IMR-90 (cell line): Measurements from ENCODE around the gene FOXO3. TPM values are rescaled to one million over a fixed set of nuclear protein-coding genes. Genes with fewer than 3 reads are reported as not detected.

Source experiments
- ATAC-seq: fragments of 200-7000 bp; cut with Tn5 transposase; 2 replicates; pipeline ENCODE4 v1.9.1; 2020; ENCODE audit warnings: low read depth, mild to moderate bottlenecking, moderate library complexity
- BruUV-seq: library from RNA; stranded (reverse); fragments of 400-500 nt; replicated peaks from 2 replicates; lab custom pipeline; 2021; lab: Mats Ljungman, UMichigan
- CTCF ChIA-PET: fragments of 300-600 bp; formaldehyde crosslinking; extraction: SDS; loops from one replicate; lab custom pipeline; 2021; ENCODE audit warnings: antibody characterized with exemption; lab: Yijun Ruan, JAX
- POLR2A ChIA-PET: fragments of 300-600 bp; sonication (Branson Sonifier 250); formaldehyde crosslinking; loops from one replicate; lab custom pipeline; 2022; ENCODE audit warnings: antibody characterized with exemption; ENCODE audit not compliant: unreplicated experiment; lab: Charles Lee
- DNase-seq: peaks from one replicate; pipeline ENCODE4 v3.0.0; 2013
- H2AFZ ChIP-seq: replicated peaks from 2 replicates; pipeline ENCODE3; 2013; ENCODE audit warnings: low read length, mild to moderate bottlenecking; ENCODE audit not compliant: poor library complexity
- H2AK5ac ChIP-seq: 2 replicates; pipeline ENCODE4 v1.6.1; 2013; ENCODE audit warnings: low read depth, low read length, inconsistent platforms
- H2AK9ac ChIP-seq: replicated peaks from 2 replicates; pipeline ENCODE3; 2013; ENCODE audit warnings: mild to moderate bottlenecking, low read depth, low read length, moderate library complexity; ENCODE audit not compliant: poor library complexity
- H2BK120ac ChIP-seq: 2 replicates; pipeline ENCODE4 v1.6.1; 2013; ENCODE audit warnings: low read depth, low read length, inconsistent platforms
- H2BK15ac ChIP-seq: 3 replicates; pipeline ENCODE4 v1.6.1; 2013; ENCODE audit warnings: low read depth, low read length, inconsistent platforms
- H2BK20ac ChIP-seq: 2 replicates; pipeline ENCODE4 v1.6.1; 2013; ENCODE audit warnings: low read depth, mild to moderate bottlenecking, inconsistent platforms, low read length, moderate library complexity
- H2BK5ac ChIP-seq: 2 replicates; pipeline ENCODE4 v1.6.1; 2013; ENCODE audit warnings: mild to moderate bottlenecking, low read depth, low read length, inconsistent platforms; ENCODE audit not compliant: poor library complexity, severe bottlenecking
- H3K14ac ChIP-seq: replicated peaks from 2 replicates; pipeline ENCODE4 v1.6.1; 2013; ENCODE audit warnings: low read depth, low read length, inconsistent platforms
- H3K18ac ChIP-seq: 2 replicates; pipeline ENCODE4 v1.6.1; 2013; ENCODE audit warnings: low read depth, low read length, control low read depth
- H3K23ac ChIP-seq: 2 replicates; pipeline ENCODE4 v1.6.1; 2013; ENCODE audit warnings: low read depth, low read length, inconsistent platforms
- H3K27ac ChIP-seq: 2 replicates; pipeline ENCODE4 v1.5.1; 2013; ENCODE audit warnings: mild to moderate bottlenecking, control low read depth, low read length; ENCODE audit not compliant: insufficient read depth
- H3K27me3 ChIP-seq: 2 replicates; pipeline ENCODE4 v1.6.1; 2013; ENCODE audit warnings: low read length; ENCODE audit not compliant: control insufficient read depth, insufficient read depth
- H3K36me3 ChIP-seq: 2 replicates; pipeline ENCODE4 v1.6.1; 2013; ENCODE audit warnings: low read length, mixed read lengths; ENCODE audit not compliant: control insufficient read depth, insufficient read depth
- H3K4ac ChIP-seq: 2 replicates; pipeline ENCODE4 v1.6.1; 2013; ENCODE audit warnings: low read depth, low read length, inconsistent platforms
- H3K4me1 ChIP-seq: 2 replicates; pipeline ENCODE4 v1.6.1; 2013; ENCODE audit warnings: low read length, mixed read lengths; ENCODE audit not compliant: control insufficient read depth, insufficient read depth
- H3K4me2 ChIP-seq: 2 replicates; pipeline ENCODE4 v1.6.1; 2013; ENCODE audit warnings: low read depth, mild to moderate bottlenecking, control low read depth, low read length, moderate library complexity
- H3K4me3 ChIP-seq: 2 replicates; pipeline ENCODE4 v1.5.1; 2013; ENCODE audit warnings: low read depth, mild to moderate bottlenecking, control low read depth, low read length, moderate library complexity; ENCODE audit not compliant: insufficient read depth
- H3K56ac ChIP-seq: 2 replicates; pipeline ENCODE4 v1.6.1; 2013; ENCODE audit warnings: low read length, inconsistent platforms; ENCODE audit not compliant: insufficient read depth; ENCODE audit errors: extremely low read depth
- H3K79me1 ChIP-seq, 2 experiments: 2 replicates each; pipeline ENCODE4 v1.6.1; 2013; ENCODE audit warnings: low read length in 2 of 2, inconsistent platforms in 1 of 2, low read depth in 1 of 2
- H3K9ac ChIP-seq: 2 replicates; pipeline ENCODE4 v1.6.1; 2013; ENCODE audit warnings: low read depth, low read length, control low read depth
- H3K9me1 ChIP-seq: 2 replicates; pipeline ENCODE4 v1.6.1; 2013; ENCODE audit warnings: low read length, inconsistent platforms; ENCODE audit not compliant: insufficient read depth
- H3K9me3 ChIP-seq: 2 replicates; pipeline ENCODE4 v1.6.1; 2013; ENCODE audit warnings: low read length; ENCODE audit not compliant: control insufficient read depth, insufficient read depth
- H4K20me1 ChIP-seq: 2 replicates; pipeline ENCODE4 v1.6.1; 2013; ENCODE audit warnings: low read length, inconsistent platforms; ENCODE audit not compliant: insufficient read depth
- H4K5ac ChIP-seq: 2 replicates; pipeline ENCODE4 v1.6.1; 2013; ENCODE audit warnings: mild to moderate bottlenecking, low read depth, low read length, control low read depth
- H4K8ac ChIP-seq, 2 experiments: 2 replicates each; pipeline ENCODE4 v1.6.1; 2013; ENCODE audit warnings: low read depth in 2 of 2, low read length in 2 of 2, control low read depth in 1 of 2, inconsistent platforms in 1 of 2
- H4K91ac ChIP-seq: 2 replicates; pipeline ENCODE4 v1.6.1; 2013; ENCODE audit warnings: low read depth, low read length, inconsistent platforms; ENCODE audit not compliant: insufficient read depth
- CEBPB ChIP-seq: IDR thresholded peaks from 2 replicates; pipeline ENCODE4 v1.6.1; 2012; ENCODE audit warnings: low read depth, low read length, improper control_type of control experiment
- CTCF ChIP-seq: conservative IDR thresholded peaks from 2 replicates; pipeline ENCODE4 v1.5.1; 2012; ENCODE audit warnings: mild to moderate bottlenecking, low read depth, low read length, improper control_type of control experiment
- MAFK ChIP-seq: IDR thresholded peaks from 2 replicates; pipeline ENCODE4 v1.6.1; 2012; ENCODE audit warnings: low read depth, low read length, improper control_type of control experiment
- WGBS, 2 experiments: methylation state at CpG; one replicate each; pipeline versions ENCODE4 v1.1.5 to v1.1.7; 2013; ENCODE audit warnings: missing lambda C conversion rate in 2 of 2; ENCODE audit not compliant: insufficient read length in 1 of 2; ENCODE audit errors: extremely low coverage in 2 of 2; 5-methylcytosine and 5-hydroxymethylcytosine counted together
- dilution Hi-C: fragments of 300-500 bp; cut with HindIII; formaldehyde crosslinking; loops from one replicate; pipeline ENCODE4 v1.14.3; 2018; ENCODE audit warnings: low sequenced_read_pairs; ENCODE audit not compliant: unreplicated experiment
- in situ Hi-C: fragments of 300-500 bp; cut with MboI; formaldehyde crosslinking; loops from 3 replicates; pipeline ENCODE4 v1.14.3; 2019; ENCODE audit warnings: low sequenced_read_pairs, inconsistent platforms, mixed read lengths
- intact Hi-C: fragments of 100-400 bp; cut with micrococcal nuclease; formaldehyde crosslinking; loops from 2 replicates; pipeline ENCODE4 v1.10.0; 2022
- polyA plus RNA-seq, 3 experiments: library from polyadenylated mRNA; depleted of rRNA; stranded (reverse); fragments of >200 nt; gene quantifications; 2 replicates each; pipeline ENCODE4 v1.2.3, GENCODE V29; 2012; ENCODE audit warnings: low replicate concordance in 1 of 3
- total RNA-seq: library from RNA; depleted of rRNA; stranded (reverse); fragments of >200 nt; gene quantifications from 2 replicates; pipeline ENCODE4 v1.2.3, GENCODE V29; 2012

Gene FOXO3
- total and polyA plus RNA-seq, 2 of the 4 experiments (the other 2 are of a cell fraction): 17.5 to 38.7 TPM

GRCh38 chr6:108581237-108581931 lies 20.7 kb downstream of the FOXO3 start:
- intact Hi-C loops: loop anchor here (1.0 to 2.0 kb wide), 3 partner anchors 15 to 71 kb away; no protein-coding TSS in a partner anchor
- Histone ChIP-seq H3K9me1 (peaks cover 49% of the 10 kb centered on the region), H3K4me2 (peak overlapping the region; percentile 57), H2AFZ (no peak overlapping the region), H2BK20ac (peak overlapping the region; percentile 55), H3K56ac (peak overlapping the region; percentile 50; the same call in 1 of the 2 replicates), H3K27ac (peak overlapping the region; percentile 6; the same call in 1 of the 2 replicates), H3K27me3 (no peaks in the 10 kb centered on the region), H2BK15ac (peak overlapping the region; percentile 27; the same call in 2 of the 3 replicates), H4K20me1 (peaks cover 90% of the 10 kb centered on the region), H4K8ac (peak overlapping the region in 1 of 2 experiments; percentile 23; a peak in 1 of 4 replicates), H3K9me3 (no peaks in the 10 kb centered on the region), H3K14ac (peak overlapping the region; percentile 69), H3K4me1 (peaks cover 45% of the 10 kb centered on the region), H2AK9ac (no peak overlapping the region), H3K4me3 (peak overlapping the region; percentile 2; the same call in 1 of the 2 replicates), H4K91ac (peak overlapping the region; percentile 26), H3K23ac (peak overlapping the region; percentile 71), H3K79me1 (peaks cover 26 to 87% of the 10 kb centered on the region in 2 experiments), H3K36me3 (no peaks in the 10 kb centered on the region), H3K9ac (no peak overlapping the region), H2BK5ac (peak overlapping the region; percentile 59), H2BK120ac (peak overlapping the region; percentile 81), H2AK5ac (peak overlapping the region; percentile 69; the same call in 1 of the 2 replicates), H3K18ac (no peak overlapping the region), H4K5ac (no peak overlapping the region), H3K4ac (peak overlapping the region; percentile 90)
- DNase-seq (peak; percentile 84), ATAC-seq (peak; percentile 56)
- dilution Hi-C loops: no loop called here
- CTCF ChIA-PET: no interaction called here
- in situ Hi-C loops: no loop called here
- TF ChIP-seq CTCF (no peak), MAFK (peak; percentile 90), CEBPB (peak; percentile 88)
- POLR2A ChIA-PET: no interaction called here
- WGBS, 2 experiments: no CpG with 5 or more reads among the region's 3 CpGs
- no TSS peak for BruUV-seq
